K562 (cell line): ENCODE results near the gene RBP7. TPM values are rescaled to one million over a fixed set of nuclear protein-coding genes. Genes with fewer than 3 reads are reported as not detected.
A peak's percentile ranks its signal among the peaks of the same experiment; 100 is the strongest.

Experiments used
- BACH1 ChIP-seq: fragments of 200-800 bp; sonication (Bioruptor generic); IDR thresholded peaks from 2 replicates; pipeline ENCODE4 v1.6.1; 2016; ENCODE audit warnings: missing genetic modification characterization, missing compliant biosample characterization
- BRCA1 ChIP-seq, 2 experiments: fragments of 450-650 bp in 1 of 2; sonication (generic) in 1 of 2; formaldehyde crosslinking in 1 of 2; IDR thresholded peaks; 2 replicates each; pipeline versions ENCODE4 v1.5.0 to v1.6.1; 2017 to 2020; ENCODE audit warnings: mild to moderate bottlenecking in 1 of 2, missing genetic modification reagents in 1 of 2
- CREB3 ChIP-seq: fragments of 450-650 bp; conservative IDR thresholded peaks from 2 replicates; pipeline ENCODE4 v1.6.1; 2016; ENCODE audit warnings: missing genetic modification characterization, low read depth, mild to moderate bottlenecking, missing compliant biosample characterization, moderate library complexity
- CREBBP ChIP-seq: IDR thresholded peaks from one replicate; pipeline ENCODE4 v1.6.1; 2012; ENCODE audit warnings: low read depth, mild to moderate bottlenecking, control low read depth, inconsistent platforms, low read length
- EP400 ChIP-seq: fragments of 450-650 bp; IDR thresholded peaks from 2 replicates; pipeline ENCODE4 v1.6.1; 2017; ENCODE audit warnings: antibody characterized with exemption, mild to moderate bottlenecking, moderate library complexity
- FOXK1 ChIP-seq: sonication (generic); formaldehyde crosslinking; IDR thresholded peaks from 2 replicates; pipeline ENCODE4 v1.8.0; 2022; ENCODE audit warnings: missing genetic modification reagents, mild to moderate bottlenecking, borderline replicate concordance
- FOXK2 ChIP-seq, 2 experiments: fragments of 450-650 bp; IDR thresholded peaks in 1 of 2; conservative IDR thresholded peaks in 1 of 2; 2 replicates each; pipeline ENCODE4 v1.6.1; 2016; ENCODE audit warnings: low read depth in 2 of 2, mild to moderate bottlenecking in 1 of 2
- GATA2 ChIP-seq: sonication (generic); formaldehyde crosslinking; IDR thresholded peaks from 2 replicates; pipeline ENCODE4 v1.4.0; 2020; ENCODE audit warnings: mild to moderate bottlenecking, missing genetic modification reagents
- HSF4 ChIP-seq: fragments of 250-450 bp; sonication (Bioruptor Pico); IDR thresholded peaks from 2 replicates; pipeline ENCODE4 v2.1.2; 2022; ENCODE audit warnings: mild to moderate bottlenecking, moderate library complexity, borderline replicate concordance
- KLF10 ChIP-seq: fragments of 250-450 bp; sonication (Bioruptor Pico); IDR thresholded peaks from 2 replicates; pipeline ENCODE4 v1.6.1; 2021; ENCODE audit warnings: matching md5 sums
- NFXL1 ChIP-seq: fragments of 450-650 bp; formaldehyde crosslinking; IDR thresholded peaks from 2 replicates; pipeline ENCODE4 v1.4.0; 2021; ENCODE audit warnings: mild to moderate bottlenecking
- POLR2AphosphoS2 ChIP-seq: IDR thresholded peaks from 2 replicates; pipeline ENCODE4 v1.6.1; 2012; ENCODE audit warnings: low read length, improper control_type of control experiment
- SMARCB1 ChIP-seq: IDR thresholded peaks from 2 replicates; pipeline ENCODE4 v1.6.1; 2011; ENCODE audit warnings: improper control_type of control experiment, low read depth; ENCODE audit not compliant: insufficient read length
- TBL1XR1 ChIP-seq, 2 experiments: IDR thresholded peaks; 2 replicates each; pipeline ENCODE4 v1.6.1; 2012; ENCODE audit warnings: improper control_type of control experiment in 2 of 2, low read length in 2 of 2, mild to moderate bottlenecking in 1 of 2
- TSC22D4 ChIP-seq: fragments of 450-650 bp; IDR thresholded peaks from 2 replicates; pipeline ENCODE4 v1.6.1; 2016; ENCODE audit warnings: missing genetic modification characterization, missing biosample characterization, control low read depth
- ZNF277 ChIP-seq: fragments of 250-450 bp; sonication (Bioruptor Pico); IDR thresholded peaks from 2 replicates; pipeline ENCODE4 v1.8.0; 2022; ENCODE audit warnings: inconsistent platforms, mild to moderate bottlenecking, moderate library complexity, borderline replicate concordance
- polyA plus RNA-seq, 8 experiments: library from polyadenylated mRNA; depleted of rRNA in 4 of 8; stranded (reverse) in 5 of 8; unstranded in 3 of 8; fragments of >200 nt; fragmentation: Nextera tagmentation in 2 of 8; fragmentation: Illumina TruSeq in 1 of 8; extraction: Ambion mirVana in 2 of 8; extraction: Trizol in 1 of 8; gene quantifications; 2 replicates each; pipeline versions ENCODE4 v1.2.1 to v1.2.3, GENCODE V29; 2011 to 2014; ENCODE audit warnings: inconsistent platforms in 1 of 8, missing spikeins in 1 of 8
- total RNA-seq, 7 experiments: library from RNA; depleted of rRNA in 6 of 7; stranded (reverse); fragments of >200 nt in 6 of 7; fragmentation: Illumina TruSeq in 2 of 7; extraction: Trizol in 2 of 7; gene quantifications; 2 replicates each; pipeline versions ENCODE4 v1.2.1 to v1.2.3, GENCODE V29; 2011 to 2021; ENCODE audit warnings: low replicate concordance in 1 of 7
- TF ChIP-seq, protein P1 (sequence below), 2 experiments: fragments of 250-450 bp in 1 of 2; fragments of 450-650 bp in 1 of 2; sonication (Bioruptor Pico) in 1 of 2; IDR thresholded peaks; 2 replicates each; pipeline versions ENCODE4 v1.6.1 to v1.8.0; 2016 to 2021; ENCODE audit warnings: mild to moderate bottlenecking in 2 of 2, moderate library complexity in 2 of 2, missing compliant biosample characterization in 1 of 2, missing genetic modification characterization in 1 of 2
- TF ChIP-seq, protein P2 (sequence below): fragments of 250-450 bp; sonication (Bioruptor Pico); IDR thresholded peaks from 2 replicates; pipeline ENCODE4 v1.9.0; 2021; ENCODE audit warnings: mild to moderate bottlenecking, inconsistent platforms
- TF ChIP-seq, protein P3 (sequence below): fragments of 200-400 bp; formaldehyde crosslinking; IDR thresholded peaks from 2 replicates; pipeline ENCODE4 v1.6.1; 2017; ENCODE audit warnings: mild to moderate bottlenecking, low read depth, low read length, moderate library complexity

RBP7 gene
- total and polyA plus RNA-seq, 9 of the 15 experiments (the other 6 are each of a cell fraction or from before 2014, with no cell fraction given): not detected

- TF ChIP-seq, protein P1, sequence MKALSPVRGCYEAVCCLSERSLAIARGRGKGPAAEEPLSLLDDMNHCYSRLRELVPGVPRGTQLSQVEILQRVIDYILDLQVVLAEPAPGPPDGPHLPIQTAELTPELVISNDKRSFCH (CRISPR knock-in tag; IDR thresholded peaks at IDR 0.05): no peak
- TF ChIP-seq, protein P1 (tag; IDR thresholded peaks at IDR 0.05): 0 out of 2 replicates have a peak, but pooled peaks have one; percentile 63
- TF ChIP-seq TBL1XR1 (IDR thresholded peaks at IDR 0.05; ENCODE audit: low read length in 2 of 2) (peak; percentile 10 to 13; a peak in 1 of 4 replicates), EP400 (peak; percentile 78), KLF10 (CRISPR knock-in tag) (no peak), FOXK1 (CRISPR knock-in tag) (no peak), CREBBP (no peak), FOXK2 (conservative IDR thresholded peaks at IDR 0.05 in 1 of 2, IDR thresholded peaks at IDR 0.05 in 1 of 2; ENCODE audit: low read depth in 2 of 2) (peak; percentile 92 to 96), SMARCB1 (peak; percentile 3), GATA2 (no peak), BACH1 (no peak), CREB3 (tag) (no peak), TSC22D4 (tag) (no peak), ZNF277 (CRISPR knock-in tag) (no peak), POLR2AphosphoS2 (no peak), HSF4 (CRISPR knock-in tag) (no peak), BRCA1 (IDR thresholded peaks at IDR 0.05) (no peak), BRCA1 (CRISPR knock-in tag; IDR thresholded peaks at IDR 0.05) (no peak), NFXL1 (CRISPR knock-in tag) (no peak)
- TF ChIP-seq, protein P2, sequence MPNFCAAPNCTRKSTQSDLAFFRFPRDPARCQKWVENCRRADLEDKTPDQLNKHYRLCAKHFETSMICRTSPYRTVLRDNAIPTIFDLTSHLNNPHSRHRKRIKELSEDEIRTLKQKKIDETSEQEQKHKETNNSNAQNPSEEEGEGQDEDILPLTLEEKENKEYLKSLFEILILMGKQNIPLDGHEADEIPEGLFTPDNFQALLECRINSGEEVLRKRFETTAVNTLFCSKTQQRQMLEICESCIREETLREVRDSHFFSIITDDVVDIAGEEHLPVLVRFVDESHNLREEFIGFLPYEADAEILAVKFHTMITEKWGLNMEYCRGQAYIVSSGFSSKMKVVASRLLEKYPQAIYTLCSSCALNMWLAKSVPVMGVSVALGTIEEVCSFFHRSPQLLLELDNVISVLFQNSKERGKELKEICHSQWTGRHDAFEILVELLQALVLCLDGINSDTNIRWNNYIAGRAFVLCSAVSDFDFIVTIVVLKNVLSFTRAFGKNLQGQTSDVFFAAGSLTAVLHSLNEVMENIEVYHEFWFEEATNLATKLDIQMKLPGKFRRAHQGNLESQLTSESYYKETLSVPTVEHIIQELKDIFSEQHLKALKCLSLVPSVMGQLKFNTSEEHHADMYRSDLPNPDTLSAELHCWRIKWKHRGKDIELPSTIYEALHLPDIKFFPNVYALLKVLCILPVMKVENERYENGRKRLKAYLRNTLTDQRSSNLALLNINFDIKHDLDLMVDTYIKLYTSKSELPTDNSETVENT (CRISPR knock-in tag): 0 out of 2 replicates have a peak, but pooled peaks have one; percentile 64
- TF ChIP-seq, protein P3, sequence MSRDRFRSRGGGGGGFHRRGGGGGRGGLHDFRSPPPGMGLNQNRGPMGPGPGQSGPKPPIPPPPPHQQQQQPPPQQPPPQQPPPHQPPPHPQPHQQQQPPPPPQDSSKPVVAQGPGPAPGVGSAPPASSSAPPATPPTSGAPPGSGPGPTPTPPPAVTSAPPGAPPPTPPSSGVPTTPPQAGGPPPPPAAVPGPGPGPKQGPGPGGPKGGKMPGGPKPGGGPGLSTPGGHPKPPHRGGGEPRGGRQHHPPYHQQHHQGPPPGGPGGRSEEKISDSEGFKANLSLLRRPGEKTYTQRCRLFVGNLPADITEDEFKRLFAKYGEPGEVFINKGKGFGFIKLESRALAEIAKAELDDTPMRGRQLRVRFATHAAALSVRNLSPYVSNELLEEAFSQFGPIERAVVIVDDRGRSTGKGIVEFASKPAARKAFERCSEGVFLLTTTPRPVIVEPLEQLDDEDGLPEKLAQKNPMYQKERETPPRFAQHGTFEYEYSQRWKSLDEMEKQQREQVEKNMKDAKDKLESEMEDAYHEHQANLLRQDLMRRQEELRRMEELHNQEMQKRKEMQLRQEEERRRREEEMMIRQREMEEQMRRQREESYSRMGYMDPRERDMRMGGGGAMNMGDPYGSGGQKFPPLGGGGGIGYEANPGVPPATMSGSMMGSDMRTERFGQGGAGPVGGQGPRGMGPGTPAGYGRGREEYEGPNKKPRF: no peak
Observed at GRCh38 chr1:10032590-10033358, 35.7 kb downstream of the RBP7 start, which contains the start of gene UBE4B (continued).
